GM19240 (cell line): ENCODE results near the gene GLG1.
"Not testable (repeated sequence)": the region's sequence is repeated elsewhere in the genome, so short reads cannot be mapped to it uniquely, and the experiment has no call there.

Experiments used
- DNase-seq: peaks from one replicate; pipeline ENCODE4 v3.0.0; 2011; ENCODE audit warnings: low spot score; ENCODE audit not compliant: insufficient read length

GLG1 gene

GRCh38 chr16:74449470-74449869 is 157.4 kb downstream of the GLG1 start:
- DNase-seq = no peak

DNA sequence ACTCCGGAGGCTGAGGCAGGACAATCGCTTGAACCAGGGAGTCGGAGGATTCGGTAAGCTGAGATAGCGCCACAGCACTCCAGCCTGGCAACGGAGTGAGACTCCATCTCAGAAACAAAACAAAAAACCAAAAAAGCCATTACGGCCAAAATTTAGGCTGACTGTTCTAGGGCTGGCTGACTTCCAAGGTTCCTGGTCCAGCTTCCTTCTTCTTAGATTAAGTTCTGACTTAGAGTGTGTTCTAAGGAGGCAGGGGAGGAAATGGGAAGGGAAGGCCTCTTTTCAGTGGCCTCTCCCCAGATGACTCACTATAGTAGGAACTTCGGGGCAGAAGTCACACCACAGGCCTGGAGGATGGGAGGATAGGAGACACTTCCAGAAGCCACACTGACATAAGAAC is 157.9 kb downstream of the GLG1 start:
- no peak for DNase-seq

DNA sequence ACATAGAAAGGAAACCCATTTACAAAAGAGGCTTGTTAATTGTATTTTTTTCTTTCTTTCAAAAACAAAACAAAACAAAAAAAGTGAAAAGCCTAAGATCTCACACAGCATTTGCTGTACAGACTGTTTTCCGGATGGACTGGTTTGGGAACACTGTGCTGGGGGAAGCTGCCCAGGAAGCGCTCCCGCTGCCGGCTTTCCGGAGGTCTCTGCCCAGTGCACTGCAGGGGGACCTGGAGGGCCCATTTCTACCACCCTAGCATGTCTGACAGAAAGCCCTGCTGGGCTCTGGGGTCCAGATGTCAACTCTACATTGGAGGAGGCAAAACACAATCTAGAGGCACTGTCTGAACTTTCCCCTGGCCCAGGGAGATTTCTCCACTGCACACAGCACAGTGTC is 159.3 kb downstream of the GLG1 start:
- no peak for DNase-seq

DNA sequence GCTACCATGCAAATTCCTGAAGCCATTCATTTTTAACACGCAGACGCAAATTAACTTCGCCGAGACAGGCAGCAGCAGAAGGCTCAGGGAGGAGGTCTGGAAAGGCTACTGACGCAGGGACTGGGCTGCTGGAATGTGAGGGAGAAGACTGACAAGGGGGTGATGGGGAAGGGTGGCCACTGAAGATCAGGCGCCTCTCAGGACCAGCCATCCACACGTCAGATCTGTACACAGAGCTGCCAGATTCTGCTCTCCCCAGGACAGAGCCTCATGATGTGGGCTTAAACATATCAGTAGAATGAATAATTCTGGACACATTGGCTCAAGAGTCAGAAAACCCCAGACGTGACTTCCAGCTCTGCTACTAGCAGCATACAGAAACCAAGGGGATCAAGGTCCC is 160.0 kb downstream of the GLG1 start:
- no peak for DNase-seq

DNA sequence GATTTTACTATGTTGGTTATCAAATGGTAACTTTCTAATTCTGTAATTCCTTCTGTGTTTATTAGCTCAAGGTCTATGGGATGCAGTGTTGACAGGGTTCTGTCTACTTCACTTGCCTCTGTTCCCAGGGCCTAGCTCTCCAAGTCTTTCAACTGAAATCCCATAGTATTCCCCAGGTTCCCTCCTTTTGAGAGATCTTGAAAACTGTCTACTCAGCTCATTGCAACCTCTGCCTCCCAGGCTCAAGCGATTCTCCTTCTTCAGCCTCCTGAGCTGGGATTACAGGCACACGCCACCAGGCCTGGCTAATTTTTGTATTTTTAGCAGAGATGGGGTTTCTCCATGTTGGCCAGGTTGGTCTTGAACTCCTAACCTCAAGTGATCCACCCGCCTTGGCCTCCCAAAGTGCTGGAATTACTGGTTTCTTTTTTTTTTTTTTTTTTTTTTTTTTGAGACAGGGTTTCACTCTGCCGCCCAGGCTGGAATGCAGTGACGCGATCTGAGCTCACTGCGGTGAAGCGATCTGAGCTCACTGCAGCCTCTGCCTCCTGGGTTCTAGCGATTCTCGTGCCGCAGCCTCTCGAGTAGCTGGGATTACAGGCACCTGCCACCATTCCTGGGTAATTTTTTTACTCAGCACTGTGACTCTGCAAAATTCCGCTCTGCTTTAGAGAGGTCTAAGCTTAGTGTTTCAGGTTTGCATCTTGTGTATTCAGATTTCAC is 163.1 kb downstream of the GLG1 start:
- not testable (repeated sequence) for DNase-seq

GRCh38 chr16:74439685-74440084 is 167.2 kb downstream of the GLG1 start:
- DNase-seq = no peak

DNA sequence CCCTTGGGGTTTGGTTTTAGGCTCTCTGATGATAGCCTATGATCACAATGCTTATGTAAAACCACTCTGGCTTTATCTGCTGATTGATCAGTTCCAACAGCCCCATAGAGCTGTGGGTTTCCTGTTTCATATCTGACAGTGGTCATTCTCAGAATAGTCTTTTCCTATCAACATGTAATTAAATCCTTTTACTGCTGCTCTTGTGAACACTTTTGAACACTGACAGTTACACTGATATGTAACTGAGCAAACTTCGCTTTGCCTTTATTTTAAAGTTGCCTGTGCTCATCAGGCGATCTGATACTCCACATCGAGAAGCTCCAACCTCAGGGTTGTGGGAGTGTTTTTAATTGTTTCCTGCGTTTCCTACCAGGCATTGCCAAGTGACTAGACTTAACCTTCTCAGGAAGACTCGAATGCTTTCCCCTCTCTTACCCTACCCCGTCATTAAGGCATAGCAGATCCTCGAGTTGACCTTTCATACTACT is 168.4 kb downstream of the GLG1 start:
- DNase-seq = no peak

DNA sequence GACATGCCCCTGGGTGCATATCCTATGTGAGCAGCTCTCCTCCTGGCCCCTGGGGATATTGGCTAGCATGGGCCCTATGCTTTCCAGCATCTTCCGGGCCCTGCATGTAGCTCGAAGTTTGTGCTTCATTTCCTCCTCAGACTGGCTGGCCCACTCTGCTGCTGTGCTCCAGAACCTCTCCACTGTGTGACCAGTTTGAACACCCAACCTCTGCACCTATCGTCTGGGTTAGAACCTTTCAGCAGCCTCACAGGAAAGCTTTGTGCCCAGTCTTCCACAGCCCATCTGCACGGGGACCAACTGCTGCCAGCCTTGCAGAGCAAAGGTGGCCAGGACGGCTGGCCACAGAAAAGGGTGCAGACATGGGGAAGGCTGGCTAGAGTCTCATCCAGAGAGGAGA is 175.4 kb downstream of the GLG1 start:
- no peak for DNase-seq

DNA sequence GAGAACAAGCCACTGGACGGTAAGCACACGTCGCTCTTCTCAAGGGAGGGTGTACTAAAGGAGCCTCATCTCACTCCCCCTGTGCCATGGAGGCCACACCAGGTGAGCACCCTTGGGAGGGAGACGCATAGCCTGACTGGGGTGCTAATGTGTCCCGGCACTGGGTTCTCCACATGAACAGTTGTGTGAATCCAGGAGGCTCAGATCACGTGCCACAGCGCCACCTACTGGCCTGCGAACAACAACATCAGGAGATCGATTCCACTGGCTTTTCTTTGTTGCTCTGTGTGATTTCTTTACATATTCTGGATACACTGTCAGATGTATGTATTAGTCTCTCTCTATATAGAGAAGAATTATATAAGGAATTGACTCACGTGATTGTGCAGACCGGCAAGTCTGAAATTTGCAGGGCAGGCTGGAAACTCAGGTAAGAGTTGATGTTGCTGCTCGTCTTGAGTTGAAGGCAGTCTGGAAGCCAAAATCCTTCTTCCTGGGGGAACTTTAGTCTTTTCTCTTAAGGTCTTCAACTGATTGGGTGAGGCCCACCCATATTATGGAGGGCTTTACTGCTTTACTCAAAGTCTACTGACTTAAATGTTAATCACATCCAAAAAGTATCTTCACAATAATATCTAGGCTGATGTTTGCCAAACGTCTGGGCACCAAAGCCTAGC is 176.7 kb downstream of the GLG1 start:
- not testable (repeated sequence) for DNase-seq

DNA sequence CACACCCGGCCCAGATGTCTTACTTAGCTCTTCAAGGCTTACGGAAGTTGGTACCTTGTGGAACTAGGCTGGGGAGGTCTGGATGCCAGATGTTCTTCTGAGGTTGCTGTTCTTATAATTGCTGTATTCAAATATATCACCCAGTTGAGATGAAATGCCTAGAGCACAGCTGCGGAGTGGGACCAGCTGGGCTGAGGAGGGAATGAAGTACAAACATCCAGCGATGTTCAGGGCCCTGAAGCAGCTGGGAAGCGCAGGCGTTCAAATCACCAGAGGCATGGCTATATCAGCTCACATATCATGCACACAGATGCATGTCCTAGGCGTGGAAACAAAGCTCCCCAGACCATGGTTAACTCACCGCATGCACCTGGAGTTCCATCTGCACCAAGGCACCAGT is 178.4 kb downstream of the GLG1 start:
- DNase-seq = not testable (repeated sequence)

- not testable (repeated sequence) for DNase-seq
These were observed 181.2 kb downstream of the GLG1 start for GRCh38 chr16:74425751-74426150.

GRCh38 chr16:74423721-74424120 is 183.2 kb downstream of the GLG1 start:
- DNase-seq = not testable (repeated sequence)

GRCh38 chr16:74422086-74422485 is 184.8 kb downstream of the GLG1 start:
- not testable (repeated sequence) for DNase-seq

DNA sequence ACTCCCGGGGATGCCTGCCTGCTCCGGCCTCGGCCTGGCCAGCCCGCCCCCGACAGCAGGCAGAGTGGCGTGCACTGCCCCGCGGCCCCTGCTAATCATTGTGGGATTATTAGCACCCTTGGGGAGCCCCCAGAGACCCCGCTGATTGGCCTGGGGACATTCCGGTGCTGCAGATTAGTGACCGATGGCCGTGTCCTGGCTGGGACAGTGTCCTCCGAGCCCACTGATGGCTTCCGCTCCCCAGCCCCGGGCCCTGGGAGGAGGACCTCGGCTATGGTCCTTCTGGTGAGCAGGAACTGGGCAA is 185.5 kb downstream of the GLG1 start:
- DNase-seq = not testable (repeated sequence)

DNA sequence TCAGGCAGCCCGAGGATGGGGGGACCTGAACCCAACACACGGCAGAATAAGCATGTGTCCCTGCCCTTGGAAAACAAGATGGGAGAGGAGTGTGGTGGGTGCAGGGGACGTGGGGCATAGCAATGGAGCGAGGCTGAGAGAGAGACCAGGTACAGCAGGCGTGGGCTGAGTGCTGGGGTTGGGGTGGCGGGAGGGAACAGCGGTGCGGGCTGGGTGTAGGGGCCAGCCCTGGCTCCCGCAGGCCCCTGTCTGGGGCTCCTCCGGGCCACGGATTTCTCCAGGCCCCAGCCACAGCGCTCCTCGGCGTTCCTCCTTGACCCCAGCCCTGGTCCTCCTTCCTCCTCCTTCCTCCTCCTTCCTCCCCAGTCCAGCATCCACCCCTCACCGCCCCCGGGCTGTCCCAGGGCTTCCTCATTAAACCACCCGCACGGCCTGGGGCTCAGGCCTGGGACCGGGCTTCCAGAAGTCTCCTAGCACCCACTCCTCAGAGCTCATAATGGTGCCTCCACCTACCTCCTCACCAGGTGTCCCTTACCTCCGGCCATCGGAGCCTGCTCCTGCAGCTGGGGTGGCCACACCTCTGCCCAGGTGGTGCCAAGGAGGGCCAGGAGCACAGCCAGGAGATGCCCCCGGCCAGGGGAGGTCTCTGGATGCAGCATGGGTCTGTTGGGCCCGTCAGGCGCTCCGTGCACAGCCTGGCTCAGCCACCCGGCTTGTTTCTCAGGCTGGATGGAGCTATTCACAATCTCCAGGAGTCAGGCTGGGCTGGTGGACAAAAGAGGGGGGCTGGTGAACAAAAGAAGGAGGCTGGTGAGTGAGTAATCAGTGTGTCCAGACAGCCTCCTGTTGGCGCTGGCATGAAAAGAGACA is 186.1 kb downstream of the GLG1 start, which contains the start of gene CLEC18B:
TSS of gene CLEC18B (minus strand) at position 867 of the 870 bp plus-strand sequence. CDS start at position 659, 208 bp downstream.
- DNase-seq = not testable (repeated sequence)

GRCh38 chr16:74419811-74420210 is 187.1 kb downstream of the GLG1 start:
- DNase-seq = not testable (repeated sequence)

DNA sequence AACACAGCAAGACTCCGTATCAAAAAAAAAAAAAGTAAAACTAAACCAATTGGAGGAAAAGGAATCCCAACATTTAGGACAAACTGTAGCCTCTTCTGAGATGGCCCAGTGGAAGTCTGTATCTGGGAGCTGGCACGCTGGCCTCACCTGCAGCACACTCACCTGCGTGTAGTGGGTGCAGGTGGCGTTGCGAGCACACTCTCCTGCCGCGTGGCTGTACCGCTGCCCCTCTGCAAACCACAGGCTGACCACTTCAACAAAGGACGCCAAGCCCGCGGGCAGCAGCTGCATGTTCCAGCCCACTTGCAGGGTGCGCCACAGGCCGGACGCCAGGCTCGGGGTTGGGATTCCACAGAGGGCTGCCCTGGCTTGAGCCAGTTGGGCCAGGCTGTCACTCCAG is 189.0 kb downstream of the GLG1 start:
- not testable (repeated sequence) for DNase-seq

GRCh38 chr16:74413920-74414319 is 193.0 kb downstream of the GLG1 start:
- DNase-seq = not testable (repeated sequence)

DNA sequence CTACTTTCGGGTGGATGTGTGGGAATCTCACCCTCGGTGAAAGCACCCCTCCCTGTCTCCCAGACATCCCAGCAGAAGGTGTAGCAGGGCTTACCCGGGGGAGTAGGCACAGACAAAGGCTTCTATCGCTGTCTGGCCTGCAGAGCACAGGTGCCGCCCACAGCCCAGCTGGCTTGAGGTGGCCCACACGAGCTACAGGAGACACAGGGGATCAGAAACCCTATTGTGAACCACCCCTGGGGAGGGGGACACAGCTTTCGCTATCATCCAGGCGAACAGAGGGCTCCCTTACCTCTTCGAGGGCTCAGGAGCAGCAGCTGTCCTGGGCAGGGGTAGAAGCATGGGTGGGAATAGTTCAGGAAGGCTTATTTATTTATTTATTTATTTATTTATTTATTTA is 193.4 kb downstream of the GLG1 start:
- DNase-seq = not testable (repeated sequence)

GRCh38 chr16:74412775-74413390 is 194.0 kb downstream of the GLG1 start:
- not testable (repeated sequence) for DNase-seq

GRCh38 chr16:74412138-74412774 is 194.7 kb downstream of the GLG1 start:
- DNase-seq = not testable (repeated sequence)
